Upper lobe of left lung (tissue), 4 donors: ENCODE data around the gene GATAD2B.

Source experiments
- CTCF ChIP-seq, 6 experiments: fragments of 450-650 bp in 4 of 6; fragments of 200-600 bp in 2 of 6; sonication (generic) in 2 of 6; IDR thresholded peaks; one replicate each; pipeline ENCODE4 v1.5.1; 2016 to 2019; ENCODE audit warnings: antibody characterized with exemption in 6 of 6
- POLR2A ChIP-seq, 4 donors: fragments of 450-650 bp; IDR thresholded peaks; one replicate each; pipeline ENCODE4 v1.5.1; 2016 to 2017; ENCODE audit warnings: antibody characterized with exemption in 4 of 4, mild to moderate bottlenecking in 2 of 4

- TF ChIP-seq CTCF (IDR thresholded peaks at IDR 0.05): no peak
- peak in 1 of 4 donors; percentile 37 for TF ChIP-seq POLR2A (IDR thresholded peaks at IDR 0.05)
Observed at GRCh38 chr1:153945131-153945794, 22.5 kb upstream of the GATAD2B start.
